GM18517 (cell line): ENCODE measurements around the gene TSPAN9.

ENCODE experiments used
- ATAC-seq: cut with Tn5 transposase; IDR thresholded peaks from one replicate; pipeline ENCODE4 v1.9.1; 2021; ENCODE audit warnings: mild to moderate bottlenecking, moderate library complexity; ENCODE audit not compliant: unreplicated experiment

TSPAN9 gene

DNA sequence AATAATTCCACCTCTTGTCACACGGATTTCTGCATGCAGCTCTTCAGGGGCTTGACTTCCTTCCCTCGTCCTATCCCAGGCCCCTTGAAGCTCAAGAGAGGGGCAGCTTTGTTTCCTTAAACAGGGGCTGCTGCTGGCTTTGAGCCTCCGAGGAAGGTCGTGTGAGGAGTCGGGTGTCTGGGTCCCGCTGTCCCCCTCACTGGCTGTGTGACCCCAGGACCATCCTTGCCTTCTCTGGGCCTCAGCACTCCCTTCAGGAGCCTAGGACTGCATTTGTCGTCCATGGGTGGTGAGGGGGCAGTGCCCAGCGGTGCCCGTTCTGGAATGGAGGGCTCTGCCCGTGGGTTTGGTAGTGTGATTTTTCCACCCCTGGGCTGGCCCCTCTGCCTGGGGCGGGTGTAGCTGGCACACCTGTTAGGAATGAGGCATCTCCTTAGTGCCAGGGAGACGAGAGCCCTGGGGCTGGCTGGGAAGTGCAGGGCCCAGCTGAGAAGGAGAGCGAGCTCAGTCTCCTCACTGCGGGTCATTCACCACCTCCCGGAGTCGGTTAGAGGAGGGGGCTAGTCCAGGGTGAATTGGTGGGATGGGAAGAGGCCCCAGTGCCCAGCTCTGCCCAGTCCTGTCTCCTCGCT lies 60.8 kb downstream of the TSPAN9 start:
- ATAC-seq: no peak

DNA sequence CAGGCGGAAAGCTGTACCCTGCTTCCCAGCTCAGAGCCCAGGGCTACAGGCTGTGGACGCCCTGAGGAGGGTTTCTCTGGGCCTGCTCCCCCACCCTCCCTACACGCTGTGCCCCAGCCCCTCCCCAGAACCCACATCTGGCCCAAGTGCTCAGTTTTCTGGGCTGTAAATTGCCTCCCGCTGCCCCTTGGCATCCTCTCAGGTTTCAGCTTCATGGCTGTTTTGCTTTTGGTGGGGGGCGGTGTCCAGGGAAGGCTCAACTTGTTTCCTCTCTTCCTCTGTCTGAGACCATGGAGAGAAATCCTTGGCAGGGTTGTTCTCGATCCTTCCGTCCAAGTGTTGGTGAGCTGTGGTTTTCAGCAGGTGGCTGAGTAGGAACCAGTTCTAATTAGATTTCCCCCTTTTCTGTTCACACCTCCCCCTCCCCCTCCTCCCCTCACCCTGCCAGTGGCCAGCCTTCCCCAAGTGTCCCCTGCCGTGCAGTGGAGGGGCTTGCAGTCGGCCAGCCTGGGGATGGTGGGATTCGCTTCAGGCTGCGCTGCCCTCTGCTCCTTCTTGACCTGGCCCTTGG lies 61.8 kb downstream of the TSPAN9 start:
- no peak for ATAC-seq

DNA sequence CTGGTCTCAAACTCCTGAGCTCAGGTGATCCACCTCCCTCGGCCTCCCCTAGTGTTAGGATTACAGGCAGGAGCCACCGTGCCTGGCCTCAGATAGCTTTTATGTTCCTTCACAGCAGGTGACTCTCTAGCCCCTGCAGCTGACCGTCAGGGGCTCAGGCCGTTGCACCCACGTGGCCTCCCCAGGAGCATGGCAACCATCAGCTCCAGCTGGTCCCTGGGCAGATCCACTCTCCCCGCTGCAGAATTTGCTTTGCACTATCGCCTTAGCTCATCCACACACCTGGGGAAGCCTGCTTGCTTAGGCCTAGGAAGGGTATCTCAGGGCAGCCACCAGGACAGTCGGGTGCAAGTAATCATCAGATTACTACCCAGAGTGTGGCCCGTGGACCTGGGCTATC lies 62.6 kb downstream of the TSPAN9 start:
- no peak for ATAC-seq

DNA sequence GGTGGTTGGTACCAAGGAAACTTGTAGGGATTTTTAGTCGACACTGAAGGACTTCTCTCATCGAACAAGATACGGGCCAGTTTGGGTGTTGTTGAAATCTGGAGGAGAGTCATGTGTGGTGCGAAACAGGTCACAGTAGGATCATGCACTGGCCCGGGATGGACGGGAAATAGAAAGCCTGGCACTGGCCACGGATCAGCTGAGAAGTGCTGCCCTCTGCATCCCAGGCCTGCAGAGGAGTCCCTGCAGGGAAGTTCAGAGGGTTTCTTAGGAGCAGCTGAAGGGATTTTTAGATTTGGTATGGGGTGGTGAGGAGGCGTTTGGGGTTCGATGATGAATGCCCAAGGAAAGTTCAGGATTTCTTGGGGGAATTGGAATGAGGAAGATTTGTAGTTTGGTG lies 63.1 kb downstream of the TSPAN9 start:
- ATAC-seq: no peak

DNA sequence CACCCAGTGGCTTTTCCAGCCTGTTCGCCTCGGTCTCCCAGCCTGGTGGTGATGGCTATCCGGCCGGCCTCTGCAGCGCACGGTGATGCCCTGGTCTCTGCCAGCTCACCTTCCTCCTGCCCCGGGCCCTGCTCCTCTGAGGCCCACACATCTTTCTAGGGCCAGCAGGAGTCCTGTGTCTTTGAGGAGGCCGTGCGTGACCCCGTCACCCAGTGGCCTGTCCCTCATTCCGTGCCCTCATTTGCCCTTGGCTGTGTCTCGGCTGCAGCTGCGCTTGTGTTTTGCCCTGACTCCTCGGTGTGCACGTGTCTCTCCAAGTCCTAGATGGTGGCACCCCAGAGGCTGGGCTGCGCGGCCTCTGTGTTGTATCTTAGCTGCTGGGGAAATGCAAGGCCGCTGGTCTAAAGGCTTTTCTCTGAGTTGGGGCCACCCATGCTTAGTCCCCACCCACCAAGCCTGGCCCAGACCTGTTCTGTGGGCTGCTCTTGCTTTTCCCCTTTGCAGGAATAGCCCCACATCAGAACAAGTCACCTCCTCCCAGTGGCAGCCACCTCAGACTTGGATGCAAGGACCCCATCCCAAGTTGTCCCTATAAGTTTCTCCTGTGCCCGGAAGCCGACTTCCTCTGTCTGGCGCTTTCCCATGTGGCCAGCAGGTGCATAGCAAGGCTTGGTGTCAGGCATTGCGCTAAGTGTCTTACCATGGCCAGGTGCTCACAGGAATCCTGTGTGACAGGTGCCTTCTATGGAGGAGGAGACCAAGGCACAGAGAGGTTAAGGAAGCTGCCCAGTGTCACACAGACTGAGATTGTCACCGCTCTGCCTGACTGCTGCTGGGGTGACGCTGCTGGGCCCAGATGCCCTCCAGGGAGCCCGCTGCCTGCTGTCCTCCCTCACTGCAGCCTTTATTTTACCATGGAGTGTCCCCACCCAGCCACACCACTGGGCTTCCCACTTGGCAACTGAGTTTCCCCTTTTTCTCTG lies 64.5 kb downstream of the TSPAN9 start:
- ATAC-seq: no peak

DNA sequence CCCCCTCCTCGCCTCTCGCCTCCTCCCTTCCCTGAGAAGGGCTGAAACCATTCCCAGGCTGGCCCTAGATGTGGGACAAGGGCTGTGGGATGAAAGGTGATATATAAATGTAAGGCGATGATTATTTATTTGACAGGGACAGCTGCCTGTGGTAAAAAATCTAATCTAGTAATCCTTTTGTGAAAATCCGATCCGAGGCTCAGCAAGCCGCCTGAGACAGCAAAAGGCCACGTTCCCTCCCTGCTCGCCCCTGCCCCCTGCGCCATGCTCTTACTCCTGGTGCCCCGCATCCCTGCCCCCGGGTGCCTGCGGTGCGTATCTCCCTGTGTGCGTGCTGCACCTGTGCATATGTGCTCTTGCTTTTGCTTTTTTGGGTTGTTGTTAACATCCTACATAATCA lies 65.2 kb downstream of the TSPAN9 start:
- no peak for ATAC-seq

DNA sequence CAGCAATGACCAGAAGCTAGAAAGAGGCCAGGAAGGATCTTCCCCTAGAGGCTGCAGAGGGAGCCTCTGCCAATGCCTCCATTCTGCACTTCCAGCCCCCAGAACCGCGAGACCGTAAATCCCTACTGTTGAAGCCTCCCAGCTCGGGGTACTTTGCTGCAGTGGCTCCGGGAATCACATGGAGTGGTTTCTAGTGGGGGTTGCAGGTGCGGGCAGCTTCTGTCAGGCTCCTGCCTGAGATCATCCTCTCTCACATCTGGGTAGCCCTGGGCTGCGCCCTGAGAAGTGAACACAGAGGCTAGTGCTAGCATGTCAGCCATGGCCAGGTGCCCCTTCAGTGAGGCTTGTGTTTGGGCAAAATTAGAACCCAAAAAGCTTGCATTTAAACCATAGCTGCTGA lies 67.3 kb downstream of the TSPAN9 start:
- no peak for ATAC-seq

DNA sequence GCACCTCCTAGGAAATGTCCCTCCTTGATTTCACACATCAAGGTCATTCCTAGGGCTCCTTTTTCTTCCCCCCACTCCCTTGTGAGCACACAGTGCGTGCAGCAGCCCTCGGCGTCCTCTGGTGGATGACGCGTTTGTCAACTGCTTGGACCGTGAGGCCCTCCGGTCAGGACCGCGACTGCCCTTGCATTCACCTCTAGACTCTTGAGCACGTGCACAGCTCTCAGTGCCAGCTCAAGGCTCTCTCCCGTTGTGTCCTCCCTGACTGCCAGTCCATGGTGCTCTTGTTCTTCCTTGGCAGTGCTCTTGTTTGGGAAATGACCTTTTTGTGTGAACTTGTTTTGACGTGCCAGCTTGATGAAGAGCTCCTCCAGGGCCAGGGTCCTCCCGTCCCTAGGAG lies 67.9 kb downstream of the TSPAN9 start:
- no peak for ATAC-seq

DNA sequence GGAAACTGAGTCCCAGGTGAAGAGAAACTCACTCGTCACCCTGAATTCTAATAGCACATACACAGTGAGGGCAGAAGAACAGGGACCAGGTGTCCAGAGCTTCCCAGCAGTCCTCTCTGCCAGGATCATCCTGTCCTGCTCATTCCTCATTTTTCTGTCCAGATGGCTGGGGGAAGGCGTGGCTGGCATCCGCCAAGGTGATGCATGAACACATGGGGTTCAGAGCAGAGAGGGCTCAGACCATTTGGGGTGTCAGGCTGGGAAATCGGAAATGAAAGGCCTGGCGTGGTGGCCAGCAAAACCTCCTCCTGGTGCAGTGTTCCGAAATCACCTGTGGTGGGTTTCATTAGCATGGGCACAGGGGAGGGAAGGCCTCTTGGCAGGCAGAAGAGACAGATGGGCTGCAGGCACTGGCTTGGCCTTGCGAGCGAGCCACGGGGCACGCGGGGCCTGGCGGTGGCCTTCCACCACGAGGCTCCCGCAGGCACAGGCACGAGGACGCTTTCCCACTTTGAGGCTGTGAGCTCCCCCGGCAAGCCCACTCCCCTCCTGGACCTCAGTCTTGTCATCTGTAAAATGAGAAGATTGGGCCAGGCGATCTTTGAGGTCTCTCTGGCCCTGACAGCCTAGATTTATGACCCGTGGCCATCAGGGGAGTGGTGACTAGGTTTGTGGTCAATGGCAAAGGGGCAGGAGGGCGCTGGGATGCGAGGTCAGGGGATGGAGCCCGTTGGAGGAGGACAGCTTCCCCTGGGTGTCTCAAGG lies 68.5 kb downstream of the TSPAN9 start:
- ATAC-seq: no peak

DNA sequence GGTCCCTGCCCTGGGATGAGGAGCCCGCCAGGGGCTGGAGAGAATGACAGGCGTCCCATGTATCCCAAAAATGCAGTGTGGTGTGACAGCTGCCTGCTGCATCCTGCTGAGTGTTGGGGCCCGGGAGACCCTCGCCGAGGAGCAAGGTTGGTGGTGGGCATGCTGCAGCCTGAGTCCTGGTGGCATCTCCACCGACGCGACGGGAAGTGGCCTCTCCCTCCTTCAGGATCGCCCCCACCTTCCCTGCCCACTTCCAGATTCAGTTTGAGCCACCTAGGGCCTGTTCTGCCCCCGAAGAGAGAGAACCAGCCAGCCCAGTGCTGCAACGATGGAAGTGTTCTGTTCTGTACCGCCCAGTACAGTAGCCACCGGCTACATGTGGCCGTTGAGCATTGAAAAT lies 70.1 kb downstream of the TSPAN9 start:
- no peak for ATAC-seq

DNA sequence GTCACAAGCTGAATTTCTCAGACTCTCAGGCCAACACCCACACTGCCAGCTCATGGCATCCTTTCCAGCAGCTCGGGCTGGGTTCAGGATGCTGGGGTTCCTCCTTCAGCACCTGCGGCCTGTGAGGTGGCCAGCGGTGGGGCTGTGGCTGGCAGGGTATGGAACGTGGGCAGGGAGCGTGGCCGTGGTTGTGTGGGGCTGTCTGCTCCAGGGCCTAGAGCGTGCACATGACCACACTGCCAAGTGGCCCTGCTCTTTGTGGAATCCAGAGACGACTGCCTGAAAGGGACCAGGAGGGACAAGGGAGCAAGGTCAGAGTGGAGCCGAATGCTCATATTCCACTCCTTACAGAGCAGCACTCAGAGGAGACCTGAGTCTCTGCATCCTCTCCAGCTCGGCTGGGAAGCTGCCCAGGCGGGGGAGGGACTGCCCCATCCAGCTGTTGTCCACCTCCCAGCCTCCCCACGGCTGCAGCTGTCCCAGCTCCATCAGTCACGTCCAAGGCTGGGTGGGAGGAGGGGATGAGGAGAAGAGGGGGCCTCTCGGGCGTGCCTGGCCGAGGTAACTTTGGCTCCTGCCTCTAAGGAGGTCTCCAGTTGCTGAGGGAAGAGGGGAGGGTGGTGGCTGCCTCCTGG lies 71.3 kb downstream of the TSPAN9 start:
- ATAC-seq: no peak

DNA sequence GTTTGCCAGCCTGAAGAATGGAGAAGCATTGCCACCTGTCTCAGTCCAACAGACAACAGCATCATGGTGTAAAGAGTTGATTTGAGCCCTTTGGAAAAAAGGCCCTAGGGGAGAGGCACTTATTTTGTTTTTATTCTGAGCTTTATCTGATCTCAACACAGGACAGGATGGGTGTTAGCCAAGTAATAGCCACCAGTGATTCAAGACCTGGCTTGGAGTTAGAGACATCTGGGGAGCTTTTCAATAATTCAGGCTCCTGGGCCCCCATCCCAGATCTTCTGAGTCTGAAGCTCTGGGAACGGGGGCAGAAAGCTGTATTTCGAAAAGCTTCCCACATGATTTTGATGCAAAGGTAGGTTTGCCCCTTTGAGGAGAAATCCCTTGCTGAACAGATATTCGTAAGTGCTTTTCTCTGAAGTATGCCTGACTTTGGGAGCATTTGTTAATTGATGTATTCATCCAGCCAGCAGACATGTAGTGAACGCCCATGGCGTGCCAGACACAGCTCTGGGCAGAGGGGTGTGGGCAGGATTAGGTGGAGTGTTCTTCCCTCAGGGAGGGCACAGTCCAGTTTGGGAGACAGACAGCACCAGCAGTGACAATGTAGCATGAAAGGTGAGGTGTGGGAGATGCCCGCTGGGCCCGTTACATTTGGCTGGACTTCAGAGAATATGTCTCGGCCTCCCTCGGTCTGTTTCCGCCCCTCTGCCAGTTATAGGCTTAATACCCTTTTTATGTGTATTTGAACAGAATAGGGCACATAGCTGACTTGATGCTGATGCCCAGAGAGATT lies 72.5 kb downstream of the TSPAN9 start:
- no peak for ATAC-seq

DNA sequence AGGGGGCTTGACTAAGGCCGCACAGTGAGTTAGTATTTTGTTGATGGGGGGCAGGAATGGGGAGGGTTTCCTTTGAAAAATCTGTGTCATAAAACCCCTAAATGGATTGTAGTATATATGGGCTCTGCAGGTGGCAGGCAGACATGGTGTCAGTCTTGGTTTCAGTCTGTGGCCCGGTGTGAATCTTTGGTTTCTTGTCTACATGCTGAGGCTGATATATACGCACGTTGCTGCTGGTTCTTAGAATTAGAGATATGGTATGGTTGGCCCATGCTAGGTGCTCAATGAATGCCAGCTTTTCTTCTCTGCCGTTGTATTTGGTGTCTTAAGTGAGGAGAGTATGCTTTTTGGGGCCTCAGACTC lies 73.1 kb downstream of the TSPAN9 start:
- ATAC-seq: no peak

DNA sequence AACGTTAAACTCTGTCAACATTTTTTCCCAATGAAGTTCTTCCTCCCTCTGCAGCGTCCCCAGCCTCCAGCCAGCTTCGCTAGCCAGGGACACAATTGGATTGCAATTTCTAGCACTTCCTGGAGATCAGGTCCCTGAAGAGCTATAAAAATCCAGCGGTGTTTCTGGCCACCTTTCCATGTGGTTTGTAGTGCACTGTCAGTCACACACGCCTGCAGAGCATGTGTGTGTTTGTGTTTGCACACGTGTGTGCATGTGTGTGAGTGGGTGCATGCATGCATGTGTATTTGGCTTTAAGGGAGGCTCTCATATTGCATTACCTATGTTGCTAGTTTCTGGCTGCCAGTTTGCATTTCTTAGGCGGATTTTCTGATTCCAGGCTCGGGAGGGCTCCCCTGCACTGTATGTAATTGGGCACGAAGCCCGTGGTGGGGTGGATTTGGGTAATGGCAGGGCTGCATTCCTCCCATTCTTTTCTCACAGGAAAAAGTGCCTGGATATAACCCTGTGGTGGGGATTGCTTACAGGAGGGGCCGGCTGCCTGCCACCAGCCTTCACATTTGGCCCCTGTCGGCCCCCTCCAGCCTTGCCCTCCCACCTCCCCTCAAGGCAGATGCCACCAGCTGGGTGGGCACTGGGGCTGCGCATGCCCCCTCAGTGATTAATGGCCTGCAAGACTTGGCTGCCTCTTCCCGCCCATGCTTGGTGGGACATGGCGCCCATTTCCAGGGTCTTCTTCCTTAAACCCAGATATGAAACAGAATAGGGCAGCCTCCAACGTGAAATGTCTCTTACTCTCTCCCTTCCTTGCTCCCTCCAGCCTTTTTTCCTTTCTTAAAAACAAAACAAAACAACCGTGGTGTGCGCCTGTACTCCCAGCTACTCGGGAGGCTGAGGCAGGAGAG lies 74.0 kb downstream of the TSPAN9 start:
- no peak for ATAC-seq

DNA sequence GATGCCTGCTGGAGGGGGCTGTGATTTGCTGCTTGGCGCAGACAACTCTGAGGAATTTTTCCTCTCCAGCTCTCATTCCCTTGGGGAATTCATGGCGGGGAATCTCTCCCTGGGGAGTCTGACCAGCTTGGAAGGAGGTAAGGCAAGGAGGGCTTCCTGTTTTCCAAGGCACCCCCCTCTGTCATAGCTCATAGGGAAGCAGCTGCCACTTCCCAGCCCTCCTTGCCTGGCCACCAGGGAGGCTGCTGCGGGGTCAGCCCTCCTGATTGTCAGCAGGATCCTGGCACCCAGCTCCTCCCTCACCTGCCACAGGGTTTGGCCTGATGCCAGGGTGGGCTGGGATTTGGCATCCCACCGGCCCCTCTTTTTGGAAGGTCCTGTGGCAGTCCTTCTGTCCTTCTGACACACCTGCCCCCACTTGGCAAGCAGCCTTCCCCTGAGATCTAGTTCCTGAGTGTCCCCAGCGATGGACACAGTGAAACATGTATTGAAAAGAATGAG lies 74.9 kb downstream of the TSPAN9 start:
- no peak for ATAC-seq

DNA sequence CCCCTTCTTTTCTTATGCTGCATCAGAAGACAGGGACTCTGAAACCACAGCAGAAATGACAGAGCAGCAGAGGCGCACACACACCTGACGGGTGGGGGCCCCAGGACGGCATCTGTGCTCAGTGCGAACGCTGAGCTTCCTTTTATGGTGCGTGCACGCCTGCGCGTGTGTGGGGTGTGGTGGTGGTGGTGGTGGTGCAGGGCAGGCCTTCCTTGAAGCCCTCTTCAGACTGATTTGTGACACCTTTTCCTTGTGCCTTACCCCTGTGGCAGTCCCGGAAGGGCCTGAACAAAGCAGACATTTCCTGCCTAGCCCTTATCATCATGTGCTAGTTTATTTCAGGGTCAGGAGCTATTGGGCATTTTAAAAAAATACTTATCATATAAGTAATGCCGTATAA lies 75.7 kb downstream of the TSPAN9 start:
- ATAC-seq: no peak

DNA sequence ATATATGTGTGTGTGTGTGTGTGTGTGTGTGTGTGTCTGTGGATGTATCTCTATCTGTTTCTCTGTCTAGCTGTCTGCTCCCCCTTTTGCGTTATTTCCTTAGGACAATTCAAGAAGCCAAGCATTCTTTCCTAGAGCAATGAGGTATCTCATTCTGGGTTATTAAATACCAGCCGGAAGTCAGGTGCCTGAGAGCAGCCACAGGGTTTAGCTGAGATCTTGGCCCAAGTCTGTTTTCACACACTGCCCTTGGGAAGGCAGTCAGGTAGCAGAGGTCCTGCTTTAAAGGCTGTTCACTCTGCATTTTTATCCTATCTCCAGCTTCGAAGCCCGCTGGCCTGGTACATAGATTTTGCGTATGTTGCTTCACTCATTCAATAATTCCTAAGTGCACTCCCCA lies 76.8 kb downstream of the TSPAN9 start:
- ATAC-seq: no peak

DNA sequence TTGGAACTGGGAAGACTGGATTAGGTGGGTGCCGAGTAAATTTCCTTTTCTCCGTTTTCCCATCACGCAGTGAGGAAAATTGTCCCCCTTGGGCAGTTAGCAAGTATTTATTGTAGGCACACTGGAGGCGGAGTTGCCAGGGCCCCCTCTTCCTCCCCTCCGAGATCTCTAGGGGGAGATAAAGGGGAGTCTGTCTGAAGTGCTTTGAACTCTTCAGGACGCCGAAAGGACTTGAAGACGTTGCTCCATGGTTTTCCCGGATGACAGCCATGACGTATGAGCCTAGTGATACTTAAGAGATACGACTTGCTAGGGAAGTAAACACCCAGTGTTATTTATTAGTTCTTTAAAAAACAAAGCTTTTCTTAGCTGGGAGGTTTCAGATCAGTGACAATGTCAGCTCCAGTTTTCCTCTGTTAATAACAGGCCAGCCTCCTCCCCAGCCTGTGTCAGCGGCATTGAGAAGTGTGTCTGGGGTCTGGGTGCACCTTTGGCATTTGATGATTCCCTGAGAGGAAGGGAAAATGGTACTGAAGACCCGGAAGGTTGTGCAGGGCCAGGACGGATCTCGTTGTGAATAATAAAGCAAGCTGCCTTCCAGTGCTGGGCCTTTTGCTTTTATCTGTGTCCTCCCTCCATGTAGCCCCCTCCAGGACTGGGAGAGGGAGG lies 78.7 kb downstream of the TSPAN9 start:
- ATAC-seq: no peak
